HG03025 (cell line): ENCODE results near the gene USP11.
"Not testable (repeated sequence)": the region's sequence is repeated elsewhere in the genome, so short reads cannot be mapped to it uniquely, and the experiment has no call there.

Source experiments
- ATAC-seq: cut with Tn5 transposase; IDR thresholded peaks from one replicate; pipeline ENCODE4 v1.9.1; 2021; ENCODE audit warnings: mild to moderate bottlenecking, moderate library complexity; ENCODE audit not compliant: unreplicated experiment, low FRiP score

Gene USP11

GRCh38 chrX:47242321-47242720 lies 9.5 kb downstream of the USP11 start:
- no peak for ATAC-seq

DNA sequence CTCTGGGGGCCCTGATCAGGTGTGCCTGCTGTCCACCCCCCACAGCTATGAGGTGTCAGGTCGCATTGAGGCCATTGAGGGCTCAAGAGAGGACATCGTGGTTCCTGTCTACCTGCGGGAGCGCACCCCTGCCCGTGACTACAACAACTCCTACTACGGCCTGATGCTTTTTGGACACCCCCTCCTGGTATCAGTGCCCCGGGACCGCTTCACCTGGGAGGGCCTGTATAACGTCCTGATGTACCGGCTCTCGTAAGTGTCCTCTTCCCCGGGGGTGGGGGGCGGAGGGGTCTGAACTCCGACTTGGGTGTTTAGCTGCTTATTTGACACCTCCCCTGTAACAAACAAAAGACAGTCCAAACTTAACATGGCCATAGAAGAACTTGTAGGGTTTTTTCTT lies 10.5 kb downstream of the USP11 start:
- no peak for ATAC-seq

- ATAC-seq: no peak
Measured at GRCh38 chrX:47244676-47245075, 11.9 kb downstream of the USP11 start.

DNA sequence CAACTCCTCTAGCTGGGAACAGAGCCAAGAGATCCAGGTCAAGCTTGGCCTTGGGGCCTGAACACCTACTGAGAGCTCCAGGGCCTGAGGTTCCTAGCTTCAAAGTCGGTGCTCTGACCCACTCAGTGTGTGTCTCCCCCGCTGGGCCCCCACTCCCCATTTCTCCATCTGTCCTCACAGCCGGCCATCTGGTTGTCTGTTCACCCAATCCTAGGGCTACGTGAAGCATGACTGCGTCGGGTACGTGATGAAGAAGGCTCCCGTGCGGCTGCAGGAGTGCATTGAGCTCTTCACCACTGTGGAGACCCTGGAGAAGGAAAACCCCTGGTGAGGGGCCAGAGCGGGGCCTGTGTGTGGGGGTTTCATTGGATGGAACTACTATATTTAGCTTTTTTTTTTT lies 12.3 kb downstream of the USP11 start:
- ATAC-seq: no peak

- no peak for ATAC-seq
Measured at GRCh38 chrX:47247206-47247998, 14.6 kb downstream of the USP11 start.

GRCh38 chrX:47247999-47248320 lies 15.2 kb downstream of the USP11 start:
- ATAC-seq: no peak

DNA sequence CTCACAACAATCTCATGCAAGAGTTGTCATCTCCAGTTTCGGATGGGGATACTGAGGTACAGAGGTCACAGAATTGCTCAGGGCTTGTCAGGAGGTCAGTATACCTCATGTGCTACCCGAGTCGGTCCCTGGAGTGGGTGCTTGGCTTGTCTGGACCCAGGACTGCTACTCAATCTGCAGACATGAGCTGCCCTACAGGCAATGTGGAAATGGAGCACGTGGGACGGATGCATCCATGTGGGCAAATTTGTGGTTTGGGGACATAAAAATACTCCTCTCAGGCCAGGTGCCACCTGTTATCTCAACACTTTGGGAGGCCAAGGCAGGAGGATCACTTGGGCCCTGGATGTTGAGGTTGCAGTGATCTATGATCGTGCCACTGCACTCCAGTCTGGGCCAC lies 15.8 kb downstream of the USP11 start:
- no peak for ATAC-seq

DNA sequence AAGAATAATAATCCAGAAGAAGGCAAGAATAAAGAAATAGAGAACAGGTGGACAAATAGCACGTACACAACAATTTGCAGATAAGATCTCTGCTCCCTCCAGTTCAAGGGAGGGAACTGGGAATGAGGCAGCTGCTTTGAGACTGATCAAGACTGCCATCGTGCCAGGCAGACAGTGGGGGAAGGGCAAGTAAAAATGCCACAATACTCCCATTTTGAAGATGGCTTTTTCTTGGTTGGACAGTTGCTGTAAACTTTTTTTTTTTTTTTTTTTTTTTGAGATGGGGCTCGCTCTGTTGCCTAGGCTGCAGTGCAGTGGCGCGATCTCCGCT lies 17.2 kb downstream of the USP11 start:
- no peak for ATAC-seq

GRCh38 chrX:47257620-47258019 lies 24.8 kb downstream of the USP11 start:
- ATAC-seq: not testable (repeated sequence)

DNA sequence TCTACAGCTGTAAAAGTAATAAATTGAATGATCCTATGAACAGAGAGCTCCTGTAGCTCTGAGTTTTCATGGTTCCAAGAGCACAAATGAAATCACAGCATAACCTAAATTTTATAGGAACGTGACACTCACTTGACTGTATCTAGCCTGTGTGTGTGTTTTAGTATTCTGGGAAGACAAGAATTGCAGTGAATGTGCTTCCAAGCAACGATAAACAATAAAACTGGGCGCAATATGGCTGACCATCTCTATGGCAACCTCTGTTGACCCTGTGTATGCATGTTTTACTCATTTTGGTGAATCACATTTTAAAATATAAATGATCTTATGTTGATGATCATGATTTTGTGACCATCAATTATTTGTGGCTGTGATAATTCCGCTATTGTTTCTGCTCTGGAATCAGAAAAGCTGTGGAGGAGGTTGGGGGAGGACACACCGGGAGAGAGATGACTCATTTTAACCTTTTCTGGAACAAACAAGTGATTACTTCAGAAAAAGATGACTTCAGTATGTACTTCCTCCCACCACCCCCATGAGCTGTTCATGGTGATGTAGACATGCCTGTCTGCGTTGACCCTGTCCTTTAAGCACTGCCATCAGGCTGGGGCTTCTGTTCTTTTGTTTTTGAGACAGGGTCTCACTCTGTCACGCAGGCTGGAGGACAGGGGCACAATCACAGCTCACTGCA lies 31.8 kb downstream of the USP11 start:
- no peak for ATAC-seq

DNA sequence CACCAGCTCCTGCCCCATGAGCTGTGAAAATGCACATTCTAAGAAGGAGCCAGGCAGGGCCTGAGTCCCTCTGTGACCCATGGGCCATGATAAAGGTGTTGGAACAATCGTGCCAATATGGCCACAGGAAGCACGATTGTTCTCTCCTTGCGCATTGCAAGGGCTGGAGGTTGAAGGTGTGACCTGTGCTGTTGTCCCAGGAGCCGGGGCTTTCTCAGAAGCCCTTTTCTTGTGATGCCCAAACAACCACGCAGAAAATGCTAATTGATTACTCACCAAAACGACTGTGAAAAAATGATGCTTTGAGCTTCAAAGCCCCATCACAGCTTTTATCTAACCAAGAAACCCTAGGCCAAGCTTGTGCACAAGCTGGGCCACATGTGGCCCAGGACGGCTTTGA lies 33.8 kb downstream of the USP11 start:
- ATAC-seq: no peak

GRCh38 chrX:47272013-47272408 lies 39.2 kb downstream of the USP11 start:
- no peak for ATAC-seq

DNA sequence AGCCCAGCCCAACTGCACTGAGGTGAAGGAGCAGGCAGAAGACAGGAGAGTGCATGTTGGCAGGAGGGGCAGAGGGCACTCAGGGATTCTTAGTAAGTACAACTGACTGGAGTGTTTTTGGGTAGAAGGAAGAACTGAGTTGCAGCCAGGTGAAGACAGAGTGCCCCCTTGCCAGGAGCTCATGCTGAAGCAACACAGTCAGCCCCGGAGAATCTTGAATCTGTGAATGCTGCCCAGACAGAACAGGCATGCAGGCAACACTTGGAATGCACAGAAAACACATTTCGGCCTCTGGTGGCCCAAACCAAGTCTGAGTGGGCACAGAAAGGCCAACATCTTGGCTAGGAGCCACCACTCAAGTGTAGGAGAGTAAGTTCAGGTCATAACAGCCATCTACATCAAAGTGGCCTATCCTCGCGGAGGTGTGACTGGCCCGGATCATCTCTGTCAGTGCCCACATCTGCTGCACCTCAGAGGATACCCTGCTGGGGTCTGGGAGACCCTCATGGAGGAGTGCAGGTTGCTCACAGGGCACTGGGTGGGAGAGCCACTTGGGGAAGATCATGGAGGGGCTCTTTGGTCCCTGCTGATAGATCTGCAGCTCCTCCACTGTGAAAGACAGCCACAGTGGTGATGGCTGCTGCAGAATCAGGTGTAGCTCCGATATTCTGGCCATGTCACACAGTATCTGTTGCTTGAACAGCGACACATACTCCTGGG lies 40.4 kb downstream of the USP11 start:
- ATAC-seq: no peak

DNA sequence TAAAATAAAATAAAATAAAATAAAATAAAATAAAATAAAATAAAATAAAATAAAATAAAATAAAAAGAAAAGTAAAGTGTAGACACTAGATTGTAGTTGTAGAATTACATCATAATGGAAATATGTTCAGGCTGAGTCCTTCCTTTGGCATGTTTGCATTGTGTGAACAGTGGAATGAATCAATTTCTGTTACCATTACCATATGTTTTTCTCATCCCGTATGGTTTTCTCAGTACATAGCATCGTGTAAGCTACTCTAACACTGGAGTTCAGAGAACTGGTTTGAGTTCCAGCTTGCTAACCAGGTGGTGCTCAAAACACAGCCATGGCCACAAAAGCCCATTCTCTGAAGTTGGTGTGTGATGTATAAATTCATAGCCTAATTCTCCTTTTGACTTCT lies 45.9 kb downstream of the USP11 start:
- no peak for ATAC-seq

- no peak for ATAC-seq
Measured at GRCh38 chrX:47283015-47283771, 50.4 kb downstream of the USP11 start.

- ATAC-seq: not testable (repeated sequence)
Measured at GRCh38 chrX:47284616-47285015, 51.8 kb downstream of the USP11 start.

GRCh38 chrX:47285836-47286320 lies 53.1 kb downstream of the USP11 start:
- ATAC-seq: no peak

DNA sequence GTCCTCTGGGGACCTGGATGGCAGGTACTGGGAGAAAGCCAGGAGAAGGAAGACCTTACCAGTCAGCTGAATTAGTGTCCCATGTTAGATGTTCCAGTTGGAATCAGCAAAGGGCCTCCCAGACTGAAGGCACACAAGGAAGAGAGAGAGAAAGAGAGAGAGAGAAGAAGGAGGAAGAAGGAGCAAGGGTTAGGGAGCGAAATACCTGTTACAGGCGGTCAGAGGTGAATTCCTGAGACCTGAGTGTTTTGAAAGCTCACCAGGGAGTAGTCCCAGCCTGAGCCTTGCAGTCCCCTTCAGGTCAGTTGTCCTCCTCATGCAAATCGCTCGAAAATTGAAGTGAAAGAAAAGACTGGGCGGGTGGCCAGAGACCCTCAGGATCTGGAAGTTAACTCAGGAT lies 60.3 kb downstream of the USP11 start:
- ATAC-seq: no peak

DNA sequence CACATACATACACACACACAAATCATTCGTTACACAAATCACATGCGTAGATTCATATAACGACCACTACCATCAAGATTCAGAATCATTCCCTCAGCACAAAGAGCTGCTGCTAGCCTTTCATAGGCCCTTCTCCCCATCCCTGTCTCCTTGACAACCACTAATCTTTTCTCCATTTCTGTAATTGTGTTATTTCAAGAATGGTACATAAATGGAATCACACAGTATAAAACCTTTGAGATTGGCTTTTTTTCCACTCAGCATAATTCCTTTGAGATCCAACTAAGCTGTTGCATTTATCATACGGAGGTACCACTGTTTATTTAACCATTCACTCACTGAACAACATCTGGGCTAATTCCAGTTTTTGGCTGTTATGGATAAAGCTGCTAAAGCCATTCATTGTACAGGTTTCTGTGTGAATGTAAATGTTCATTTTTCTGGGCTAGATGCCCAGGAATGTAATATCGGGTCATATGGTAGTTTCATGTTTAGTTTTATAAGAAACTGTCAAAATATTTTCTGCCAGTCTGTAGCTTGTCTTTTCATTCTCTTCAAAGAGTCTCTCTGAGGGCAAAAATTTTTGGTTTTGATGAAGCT lies 64.1 kb downstream of the USP11 start:
- no peak for ATAC-seq

DNA sequence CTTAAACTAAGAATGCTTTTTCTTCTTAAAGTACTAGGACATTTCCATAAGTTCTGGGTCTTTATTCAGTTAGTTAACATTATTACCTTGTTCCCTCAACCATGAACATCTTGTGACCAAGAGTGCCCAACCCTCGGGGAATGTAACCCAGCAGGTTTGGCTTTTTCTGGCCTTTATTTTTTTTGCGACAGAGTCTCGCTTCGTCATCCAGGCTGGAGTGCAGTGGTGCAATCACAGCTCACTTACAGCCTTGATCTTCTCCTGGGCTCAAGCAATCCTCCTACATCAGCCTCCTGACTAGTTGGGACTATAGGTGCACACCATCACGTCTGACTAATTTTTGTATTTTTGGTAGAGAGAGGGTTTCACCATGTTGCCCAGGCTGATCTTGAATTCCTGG lies 65.1 kb downstream of the USP11 start:
- no peak for ATAC-seq
